SK-N-MC (cell line): Measurements from ENCODE around the gene ZBTB1.

Experiments
- DNase-seq: peaks from one replicate; pipeline ENCODE4 v3.0.0-alpha.2; 2011; ENCODE audit warnings: low read depth, low spot score
- H3K27ac ChIP-seq: fragments of 200-600 bp; sonication (generic); 2 replicates; pipeline ENCODE4 v1.5.1; 2016; ENCODE audit warnings: mixed run types
- H3K36me3 ChIP-seq: fragments of 200-600 bp; sonication (generic); 2 replicates; pipeline ENCODE4 v1.6.1; 2017; ENCODE audit warnings: antibody characterized with exemption, low read length, mixed read lengths; ENCODE audit not compliant: insufficient read depth
- H3K4me3 ChIP-seq: fragments of 200-600 bp; sonication (generic); 2 replicates; pipeline ENCODE4 v1.5.1; 2016
- H3K9ac ChIP-seq: fragments of 200-600 bp; sonication (generic); 2 replicates; pipeline ENCODE4 v1.8.0; 2017; ENCODE audit warnings: mixed run types, mixed read lengths; ENCODE audit not compliant: insufficient read length
- H3K9me3 ChIP-seq: fragments of 200-600 bp; sonication (generic); 2 replicates; pipeline ENCODE4 v1.6.1; 2017; ENCODE audit warnings: low read depth, mild to moderate bottlenecking, antibody characterized with exemption, low read length, moderate library complexity, mixed read lengths
- EZH2 ChIP-seq: fragments of 200-600 bp; sonication (generic); IDR thresholded peaks from one replicate; pipeline ENCODE4 v1.6.1; 2017; ENCODE audit warnings: antibody characterized with exemption
- FOXP2 ChIP-seq: optimal IDR thresholded peaks from 2 replicates; pipeline ENCODE3; 2011; ENCODE audit warnings: mild to moderate bottlenecking, moderate library complexity; ENCODE audit not compliant: insufficient read depth; ENCODE audit errors: extremely low read length, control extremely low read depth
- POLR2AphosphoS5 ChIP-seq: IDR thresholded peaks from 2 replicates; pipeline ENCODE4 v1.6.1; 2012; ENCODE audit warnings: mild to moderate bottlenecking, low read depth, low read length, borderline replicate concordance

Gene ZBTB1

GRCh38 chr14:64488590-64489099, 15.9 kb upstream of the ZBTB1 start:
- TF ChIP-seq EZH2 (no peak), POLR2AphosphoS5 (no peak), FOXP2 (no peak)
- Histone ChIP-seq H3K9me3 (no peaks in the 10 kb centered on the region), H3K27ac (no peak overlapping the region), H3K36me3 (peaks cover 22% of the 10 kb centered on the region), H3K4me3 (no peak overlapping the region), H3K9ac (no peak overlapping the region)
- DNase-seq = no peak

- Histone ChIP-seq H3K9me3 (no peaks in the 10 kb centered on the region), H3K4me3 (no peak overlapping the region), H3K9ac (no peak overlapping the region), H3K27ac (no peak overlapping the region), H3K36me3 (peaks cover 25% of the 10 kb centered on the region)
- no peak for DNase-seq
- TF ChIP-seq POLR2AphosphoS5 (no peak), FOXP2 (no peak), EZH2 (no peak)
Measured at GRCh38 chr14:64491637-64492036, 12.9 kb upstream of the ZBTB1 start.

- TF ChIP-seq POLR2AphosphoS5 = no peak
- no peak for TF ChIP-seq EZH2
- no peak for TF ChIP-seq FOXP2
- H3K27ac ChIP-seq = no peak overlapping the region
Measured at GRCh38 chr14:64493455-64493854, 11.1 kb upstream of the ZBTB1 start.

GRCh38 chr14:64495252-64495651, 9.3 kb upstream of the ZBTB1 start:
- Histone ChIP-seq H3K36me3 (peaks cover 6% of the 10 kb centered on the region; the same call in 1 of the 2 replicates), H3K27ac (no peak overlapping the region), H3K4me3 (no peak overlapping the region), H3K9me3 (no peaks in the 10 kb centered on the region), H3K9ac (no peak overlapping the region)
- no peak for DNase-seq
- no peak for TF ChIP-seq FOXP2
- TF ChIP-seq POLR2AphosphoS5 = no peak
- no peak for TF ChIP-seq EZH2

More at GRCh38 chr14:64493455-64493854, 11.1 kb upstream of the ZBTB1 start:
- no peaks in the 10 kb centered on the region for H3K9me3 ChIP-seq
- H3K9ac ChIP-seq = no peak overlapping the region
- no peak overlapping the region for H3K4me3 ChIP-seq
- no peak for DNase-seq
- peaks cover 8% of the 10 kb centered on the region for H3K36me3 ChIP-seq

GRCh38 chr14:64496764-64497163, 7.8 kb upstream of the ZBTB1 start:
- DNase-seq = no peak
- TF ChIP-seq FOXP2 (no peak), EZH2 (no peak), POLR2AphosphoS5 (no peak)
- no peak overlapping the region for H3K4me3 ChIP-seq
- no peak overlapping the region for H3K9ac ChIP-seq
- H3K9me3 ChIP-seq = no peaks in the 10 kb centered on the region
- no peak overlapping the region for H3K27ac ChIP-seq
- peaks cover 6% of the 10 kb centered on the region; the same call in 1 of the 2 replicates for H3K36me3 ChIP-seq

GRCh38 chr14:64500088-64500487, 4.5 kb upstream of the ZBTB1 start:
- peaks cover 6% of the 10 kb centered on the region; the same call in 1 of the 2 replicates for H3K36me3 ChIP-seq
- DNase-seq = no peak
- peak overlapping the region; percentile 11; the same call in 1 of the 2 replicates for H3K27ac ChIP-seq
- no peaks in the 10 kb centered on the region for H3K9me3 ChIP-seq
- TF ChIP-seq FOXP2 (no peak), EZH2 (no peak), POLR2AphosphoS5 (no peak)
- H3K9ac ChIP-seq = peak overlapping the region; percentile 35
- H3K4me3 ChIP-seq = no peak overlapping the region

GRCh38 chr14:64501411-64502171, 3.0 kb upstream of the ZBTB1 start:
- DNase-seq = no peak
- Histone ChIP-seq H3K9ac (peak overlapping the region; percentile 95), H3K36me3 (peaks cover 3% of the 10 kb centered on the region; the same call in 1 of the 2 replicates), H3K9me3 (no peaks in the 10 kb centered on the region), H3K27ac (peak overlapping the region; percentile 85), H3K4me3 (peak overlapping the region; percentile 90)
- TF ChIP-seq FOXP2 = no peak
- TF ChIP-seq POLR2AphosphoS5 = peak; percentile 43; the same call in 1 of the 2 replicates

GRCh38 chr14:64502456-64502855, 2.1 kb upstream of the ZBTB1 start:
- TF ChIP-seq FOXP2 (no peak), POLR2AphosphoS5 (no peak), EZH2 (no peak)
- no peaks in the 10 kb centered on the region for H3K9me3 ChIP-seq
- DNase-seq = no peak
- H3K36me3 ChIP-seq = peaks cover 3% of the 10 kb centered on the region; the same call in 1 of the 2 replicates
- peak overlapping the region; percentile 90 for H3K27ac ChIP-seq
- peak overlapping the region; percentile 95 for H3K9ac ChIP-seq
- H3K4me3 ChIP-seq = peak overlapping the region; percentile 90
